ENCODE measurements around the gene OR10H4. TPM values are rescaled to one million over a fixed set of nuclear protein-coding genes. Genes with fewer than 3 reads are reported as not detected.
"Not testable (repeated sequence)": the region's sequence is repeated elsewhere in the genome, so short reads cannot be mapped to it uniquely, and the experiment has no call there.

Gene OR10H4
- total RNA-seq (2014; rRNA removed; shearing (Covaris generic)), result not detected in 2 replicates

- DNase-seq (ENCODE audit: low spot score), result no peak
Observed at GRCh38 chr19:15948223-15949058, at the start of gene OR10H4. Gene OR10H4 (plus strand): TSS chr19:15949008. CDS start chr19:15949008, 0 bp downstream.

GRCh38 chr19:15899561-15899960 lies 49.2 kb upstream of the OR10H4 start:
- DNase-seq (ENCODE audit: low spot score), result not testable (repeated sequence)

GRCh38 chr19:15900032-15900431 lies 48.8 kb upstream of the OR10H4 start:
- not testable (repeated sequence) for DNase-seq (ENCODE audit: low spot score)

- DNase-seq (ENCODE audit: low spot score), result no peak
Observed at GRCh38 chr19:15900504-15900903, 48.3 kb upstream of the OR10H4 start.

DNA sequence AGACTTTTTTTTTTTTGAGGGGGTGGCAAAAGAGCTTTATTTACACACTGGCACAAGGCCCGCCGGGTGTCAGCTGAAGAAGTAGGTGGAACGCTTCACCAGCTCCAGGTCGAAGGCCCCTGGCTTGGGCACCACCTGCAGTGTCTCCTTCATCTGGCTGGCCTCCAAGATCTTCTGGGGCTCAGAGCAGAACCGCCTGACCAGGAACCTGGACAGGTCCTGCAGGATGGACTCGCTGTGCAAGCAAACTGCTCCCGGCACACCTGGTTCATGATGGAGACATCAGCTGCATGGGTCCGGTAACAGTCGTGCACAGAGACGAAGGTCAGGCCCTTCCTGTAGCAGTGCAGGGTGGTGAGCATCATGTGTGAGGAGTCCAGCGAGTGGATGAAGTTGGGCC lies 46.6 kb upstream of the OR10H4 start:
- DNase-seq (ENCODE audit: low spot score), result no peak

- DNase-seq (ENCODE audit: low spot score), result not testable (repeated sequence)
Observed at GRCh38 chr19:15902898-15903297, 45.9 kb upstream of the OR10H4 start.

DNA sequence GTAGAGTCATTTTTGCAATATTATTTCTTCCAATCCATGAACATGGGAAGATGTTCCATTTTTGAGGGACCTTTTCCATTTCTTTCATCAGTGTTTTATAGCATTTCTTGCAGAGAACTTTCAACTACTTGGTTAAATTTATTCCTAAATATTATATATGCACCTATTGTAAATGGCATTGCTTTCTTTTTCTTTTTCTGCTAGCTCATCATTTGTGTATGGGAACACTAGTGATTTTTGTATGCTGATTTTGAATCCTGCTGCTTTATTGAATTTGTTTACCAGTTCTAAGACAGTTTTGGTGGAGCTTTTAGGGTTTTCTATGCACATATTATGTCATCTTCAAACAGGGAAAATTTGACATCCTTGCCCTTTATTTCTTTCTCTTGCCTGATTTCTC lies 43.8 kb upstream of the OR10H4 start:
- DNase-seq (ENCODE audit: low spot score), result no peak

- DNase-seq (ENCODE audit: low spot score), result no peak
Observed at GRCh38 chr19:15911599-15912235, 37.1 kb upstream of the OR10H4 start.

DNA sequence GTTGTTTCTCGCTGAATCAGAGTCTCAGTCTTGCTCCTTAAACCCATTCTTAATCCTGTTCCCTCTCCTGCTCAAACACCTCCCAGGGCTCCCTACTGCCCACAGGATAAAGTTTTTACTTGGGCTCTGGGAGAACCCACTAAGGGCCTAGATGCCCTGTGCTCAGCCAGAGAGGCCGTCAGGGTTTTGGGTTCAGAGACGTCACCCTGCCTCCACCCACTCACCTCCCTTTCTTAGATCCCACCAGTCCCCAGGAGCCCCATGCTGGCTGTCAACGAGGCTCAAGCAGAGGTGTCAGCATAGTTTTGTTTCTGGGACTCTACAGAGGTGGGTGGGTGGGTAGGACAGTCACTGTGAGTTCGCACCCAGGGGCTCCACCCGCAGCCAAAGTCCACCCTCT lies 35.4 kb upstream of the OR10H4 start:
- DNase-seq (ENCODE audit: low spot score), result no peak

DNA sequence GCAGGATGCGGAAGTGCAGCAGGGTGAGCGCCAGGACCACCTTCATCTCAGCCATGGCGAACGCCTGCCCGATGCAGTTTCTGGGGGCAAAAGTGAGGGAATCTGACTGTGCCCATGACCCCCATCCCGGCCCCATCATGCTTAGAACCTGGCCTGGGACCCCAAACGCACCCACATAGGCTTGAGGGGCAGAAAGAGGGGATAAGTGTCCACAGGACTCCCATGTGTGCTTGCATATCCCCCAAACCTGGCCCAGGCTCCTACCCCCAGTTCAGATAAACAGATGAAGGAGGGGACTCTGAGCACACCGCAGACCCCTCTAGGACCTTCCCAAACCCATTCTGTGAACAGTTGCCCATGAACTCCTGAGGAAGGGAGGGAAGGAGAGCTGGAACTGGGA lies 35.0 kb upstream of the OR10H4 start:
- DNase-seq (ENCODE audit: low spot score), result no peak

DNA sequence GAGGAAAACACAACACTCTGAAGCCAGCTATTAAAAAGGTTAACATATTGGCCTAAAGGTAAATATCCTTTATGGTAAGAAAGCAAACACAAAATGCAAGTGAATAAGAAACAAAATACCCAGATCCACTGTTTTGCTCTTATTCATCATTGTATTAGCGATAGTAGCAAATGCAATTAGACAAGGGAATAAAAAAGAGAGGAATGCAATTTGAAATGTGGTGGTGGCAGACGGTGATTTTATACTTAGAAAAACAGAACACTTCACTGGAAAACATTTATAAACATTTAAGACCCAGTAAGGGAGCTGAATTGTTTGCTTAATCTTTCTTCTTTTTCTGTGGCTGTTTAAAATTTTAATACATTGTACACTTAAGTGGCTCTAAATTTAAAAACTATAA lies 33.7 kb upstream of the OR10H4 start:
- no peak for DNase-seq (ENCODE audit: low spot score)

DNA sequence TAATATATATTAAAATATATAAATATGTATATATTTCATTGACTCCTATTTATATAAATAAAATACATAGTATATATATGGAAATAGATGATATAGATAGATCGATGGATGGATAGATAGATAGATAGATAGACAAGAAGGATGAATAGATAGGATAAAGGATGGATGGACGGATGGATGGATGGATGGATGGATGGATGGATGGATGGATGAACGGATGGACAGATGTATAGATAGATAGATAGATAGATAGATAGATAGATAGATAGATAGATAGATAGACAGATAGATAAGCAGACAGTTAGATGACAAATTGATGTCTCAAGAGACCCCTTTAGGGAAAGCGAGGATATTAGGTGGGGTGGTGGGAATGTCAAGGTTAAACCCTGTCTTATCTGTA lies 29.6 kb upstream of the OR10H4 start:
- no peak for DNase-seq (ENCODE audit: low spot score)

DNA sequence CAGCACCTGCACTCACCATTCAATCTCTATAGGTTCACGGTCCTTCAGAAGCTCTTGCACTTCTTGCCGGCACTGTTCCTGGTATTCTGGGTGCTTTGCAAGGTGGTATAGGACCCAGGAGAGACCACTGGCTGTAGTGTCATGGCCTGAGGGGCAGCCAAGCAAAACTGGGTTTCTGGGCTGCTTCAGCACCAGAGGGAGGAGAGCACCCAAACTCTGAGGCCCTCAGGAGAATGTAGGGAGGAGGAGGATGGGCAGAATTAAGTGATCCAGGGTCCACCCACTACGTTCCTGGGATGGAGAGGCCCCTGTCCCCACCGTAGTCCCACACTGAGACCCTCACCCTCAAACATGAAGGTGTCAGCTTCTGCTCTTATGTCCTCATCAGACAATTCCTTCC lies 26.8 kb upstream of the OR10H4 start:
- no peak for DNase-seq (ENCODE audit: low spot score)

DNA sequence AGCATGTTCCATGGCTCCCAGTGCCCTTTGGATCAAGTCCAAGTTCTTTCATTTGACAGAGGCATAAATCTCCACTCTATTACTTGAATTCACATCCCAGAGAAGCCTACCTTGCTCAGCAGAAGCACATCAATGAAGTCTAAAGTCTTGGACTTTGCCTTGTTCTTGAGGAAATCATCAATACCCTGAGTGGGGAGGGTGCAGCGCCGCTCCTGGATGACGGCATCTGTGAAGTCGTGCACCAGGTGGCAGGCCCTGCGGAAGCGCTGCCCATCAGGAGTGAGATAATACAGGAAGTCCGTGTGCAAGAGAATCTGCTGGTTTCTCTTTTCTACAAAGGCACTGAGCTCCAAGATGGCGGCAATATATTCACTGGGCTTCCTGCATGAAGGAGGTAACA lies 25.1 kb upstream of the OR10H4 start:
- no peak for DNase-seq (ENCODE audit: low spot score)

DNA sequence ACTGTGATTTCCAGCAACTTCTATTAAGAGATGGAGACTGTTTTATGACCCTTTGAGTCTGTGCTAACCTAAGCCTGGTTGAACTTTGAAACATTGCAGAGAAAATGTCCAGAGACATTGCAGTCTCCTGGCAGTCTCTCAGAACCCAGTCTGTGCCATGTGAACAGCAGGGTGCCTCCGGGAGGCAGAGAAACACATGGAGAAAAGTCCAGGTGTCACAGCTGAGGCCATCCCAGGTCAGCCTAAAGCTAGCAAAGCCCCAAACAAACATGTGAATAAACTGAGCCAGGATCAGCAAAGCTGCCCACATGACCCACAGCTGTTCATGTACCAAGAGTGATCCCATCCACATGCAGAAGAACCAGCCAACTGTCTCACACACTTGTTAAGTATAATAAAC lies 22.3 kb upstream of the OR10H4 start:
- no peak for DNase-seq (ENCODE audit: low spot score)

DNA sequence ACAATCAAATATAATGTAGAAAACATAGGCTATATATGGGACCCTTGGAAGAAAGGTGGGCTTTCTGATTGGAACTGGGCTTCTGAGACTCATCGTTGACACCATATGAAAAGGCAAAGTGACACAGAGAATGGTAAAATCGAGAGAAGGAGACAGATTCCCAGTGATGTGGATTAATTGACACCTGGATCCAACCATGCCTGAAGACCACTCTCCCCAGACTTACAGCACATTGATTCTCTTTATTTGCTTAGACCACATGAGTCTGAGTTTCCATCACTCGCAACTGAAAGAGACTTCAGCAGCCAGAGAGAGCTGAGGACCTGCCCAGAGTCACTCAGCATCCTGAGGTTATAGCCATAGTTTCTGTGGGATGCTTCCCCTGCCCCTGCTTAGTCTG lies 20.5 kb upstream of the OR10H4 start:
- DNase-seq (ENCODE audit: low spot score), result no peak

DNA sequence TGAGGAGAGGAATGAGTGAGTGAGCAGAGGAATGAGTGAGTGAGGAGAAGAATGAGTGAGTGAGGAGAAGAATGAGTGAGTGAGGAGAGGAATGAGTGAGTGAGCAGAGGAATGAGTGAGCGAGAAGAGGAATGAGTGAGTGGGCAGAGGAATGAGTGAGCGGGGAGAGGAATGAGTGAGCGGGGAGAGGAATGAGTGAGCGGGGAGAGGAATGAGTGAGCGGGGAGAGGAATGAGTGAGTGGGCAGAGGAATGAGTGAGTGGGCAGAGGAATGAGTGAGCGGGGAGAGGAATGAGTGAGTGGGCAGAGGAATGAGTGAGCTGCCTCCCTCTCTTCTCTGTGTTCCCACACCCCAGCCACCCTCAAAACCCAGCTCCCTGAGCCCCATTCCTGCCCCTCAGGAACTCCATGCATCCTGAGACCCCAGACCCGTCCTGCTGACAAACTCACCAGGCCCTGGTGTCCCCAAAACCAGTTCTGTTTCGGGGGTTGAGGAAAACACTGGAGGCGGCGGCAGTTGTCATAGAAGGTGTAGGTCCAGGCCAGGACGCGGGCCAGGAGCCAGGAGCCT lies 15.0 kb upstream of the OR10H4 start:
- not testable (repeated sequence) for DNase-seq (ENCODE audit: low spot score)

DNA sequence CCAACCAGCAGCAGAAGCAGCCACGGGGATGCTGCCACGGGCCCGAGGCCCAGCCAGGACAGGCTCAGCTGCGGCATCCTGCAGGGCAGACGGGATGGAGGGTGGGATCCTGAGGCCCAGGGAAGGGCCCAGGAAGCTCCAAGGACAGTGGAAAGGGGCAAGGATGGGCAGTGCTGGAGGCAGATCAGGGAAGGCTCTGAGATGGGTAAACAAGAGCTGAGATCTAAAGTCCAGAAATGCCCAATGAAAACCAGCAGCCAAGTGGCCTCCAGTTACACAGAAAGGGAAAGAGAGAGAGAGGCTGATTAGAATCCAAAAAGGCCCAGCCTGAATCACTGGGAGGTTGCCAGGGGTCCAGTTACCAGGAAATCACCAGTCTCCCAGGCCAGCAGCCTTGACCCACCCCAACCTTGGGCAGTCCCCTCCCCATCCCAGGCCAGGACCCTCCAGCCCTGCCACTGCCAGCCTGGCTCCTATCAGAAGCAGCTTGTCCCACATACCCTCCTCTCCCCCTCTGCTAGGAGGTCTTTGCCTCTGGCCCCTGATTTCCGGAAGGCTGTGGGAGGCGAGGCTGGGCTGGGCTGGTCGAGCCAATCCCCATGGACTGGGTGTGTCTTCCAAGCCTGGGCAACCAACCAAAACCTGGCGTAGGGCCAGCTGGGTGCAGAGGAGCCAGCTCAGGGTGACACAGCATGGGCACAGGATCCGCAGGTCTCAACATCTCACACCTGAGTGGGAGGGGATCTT lies 14.3 kb upstream of the OR10H4 start, which contains the start of gene CYP4F11:
CYP4F11 (minus strand) TSS at position 198 of the 747 bp plus-strand sequence; CDS start at position 77, 121 bp downstream.
- DNase-seq (ENCODE audit: low spot score), result peak; percentile 35

- no peak for DNase-seq (ENCODE audit: low spot score)
Observed at GRCh38 chr19:15935167-15935702, 13.6 kb upstream of the OR10H4 start.

DNA sequence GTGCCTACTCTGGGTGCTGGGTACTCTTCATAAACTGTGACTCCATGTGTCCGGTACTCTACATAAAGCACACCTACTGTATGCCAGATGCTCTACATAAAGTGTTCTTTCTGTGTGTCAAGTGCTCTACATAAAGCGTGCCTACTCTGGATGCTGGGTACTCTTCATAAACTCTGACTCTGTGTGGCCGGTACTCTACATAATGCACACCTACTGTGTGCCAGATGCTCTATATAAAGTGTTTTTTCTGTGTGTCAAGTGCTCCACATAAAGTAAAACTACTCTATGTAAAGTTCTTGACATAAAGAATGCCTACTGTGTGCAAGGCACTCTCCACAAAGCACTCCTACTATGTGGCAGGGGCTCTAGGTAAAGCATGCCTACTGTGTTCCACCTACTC lies 12.6 kb upstream of the OR10H4 start:
- no peak for DNase-seq (ENCODE audit: low spot score)

- no peak for DNase-seq (ENCODE audit: low spot score)
Observed at GRCh38 chr19:15936950-15937349, 11.9 kb upstream of the OR10H4 start.

GRCh38 chr19:15937771-15938170 lies 11.0 kb upstream of the OR10H4 start:
- no peak for DNase-seq (ENCODE audit: low spot score)

Data from HT-29 (cell line).